Measurements from ENCODE around the gene UBAP1L. TPM values are rescaled to one million over a fixed set of nuclear protein-coding genes. Genes with fewer than 3 reads are reported as not detected.

The UBAP1L gene
- total RNA-seq, 4 donors from 2014 or later, result 2.0 to 8.2 (median 4.4) TPM

GRCh38 chr15:65115542-65115941, 542 bp upstream of the UBAP1L start:
- WGBS, 2 donors (ENCODE audit: low coverage in 1 of 2), result 73 to 76% methylated on average over 5 of the region's 5 CpGs
- TF ChIP-seq POLR2AphosphoS5 (IDR thresholded peaks at IDR 0.05), result no peak
- Histone ChIP-seq H3K9me3 (no peaks in the 10 kb centered on the region), H3K27me3 (no peaks in the 10 kb centered on the region), H3K4me1 (no peaks in the 10 kb centered on the region), H3K36me3 (peaks cover 0 to 37% (median 13%) of the 10 kb centered on the region in 4 donors), H3K4me3 (no peak overlapping the region), H3K27ac (no peak overlapping the region)
- no peak for DNase-seq
- intact Hi-C loops (cut with DNase I; ENCODE audit: low total_unique reads), result no loop called here
- in situ Hi-C loops (cut with MboI; ENCODE audit: low pct_ligation_motif_present in 1 of 4, low pct_unique_long_range_greater_than_20kb in 1 of 4, low sequenced_read_pairs in 3 of 4), result no loop called here

DNA sequence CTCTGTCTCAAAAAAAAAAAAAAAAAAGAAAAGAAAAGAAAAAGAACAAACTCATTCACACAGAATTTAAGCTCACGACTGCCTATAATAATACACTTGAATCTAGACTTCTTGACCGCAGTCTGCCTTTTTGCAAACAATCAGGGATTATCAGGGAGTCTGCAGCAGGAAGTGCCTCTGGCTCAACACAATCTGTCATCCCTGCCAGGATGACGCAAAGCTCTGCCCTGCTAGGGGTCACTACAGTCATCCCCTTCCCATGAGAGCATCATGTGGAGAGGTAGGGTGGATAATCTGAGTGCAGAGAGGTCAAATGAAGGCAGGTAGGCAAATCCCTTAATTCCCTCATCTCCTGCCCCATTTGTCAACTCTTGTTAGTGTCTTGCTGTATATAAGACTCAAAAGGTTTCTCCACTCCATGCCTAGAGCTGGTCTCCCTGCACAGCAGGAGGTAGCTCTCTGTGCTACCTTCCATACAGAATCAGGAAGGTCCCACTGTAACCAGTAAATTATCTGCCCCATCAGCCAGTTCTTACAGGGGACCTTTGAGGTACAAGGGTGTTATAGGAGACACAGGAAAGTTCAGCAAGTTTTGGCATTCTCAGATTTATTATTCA, 4.2 kb downstream of the UBAP1L start:
- no peaks in the 10 kb centered on the region for H3K36me3 ChIP-seq
- TF ChIP-seq EP300 (IDR thresholded peaks at IDR 0.05; ENCODE audit: low read depth), result no peak
- no peak for TF ChIP-seq POLR2A (IDR thresholded peaks at IDR 0.05)
- TF ChIP-seq POLR2AphosphoS5 (IDR thresholded peaks at IDR 0.05), result no peak
- TF ChIP-seq CTCF (IDR thresholded peaks at IDR 0.05), result no peak
- no peak for DNase-seq

DNA sequence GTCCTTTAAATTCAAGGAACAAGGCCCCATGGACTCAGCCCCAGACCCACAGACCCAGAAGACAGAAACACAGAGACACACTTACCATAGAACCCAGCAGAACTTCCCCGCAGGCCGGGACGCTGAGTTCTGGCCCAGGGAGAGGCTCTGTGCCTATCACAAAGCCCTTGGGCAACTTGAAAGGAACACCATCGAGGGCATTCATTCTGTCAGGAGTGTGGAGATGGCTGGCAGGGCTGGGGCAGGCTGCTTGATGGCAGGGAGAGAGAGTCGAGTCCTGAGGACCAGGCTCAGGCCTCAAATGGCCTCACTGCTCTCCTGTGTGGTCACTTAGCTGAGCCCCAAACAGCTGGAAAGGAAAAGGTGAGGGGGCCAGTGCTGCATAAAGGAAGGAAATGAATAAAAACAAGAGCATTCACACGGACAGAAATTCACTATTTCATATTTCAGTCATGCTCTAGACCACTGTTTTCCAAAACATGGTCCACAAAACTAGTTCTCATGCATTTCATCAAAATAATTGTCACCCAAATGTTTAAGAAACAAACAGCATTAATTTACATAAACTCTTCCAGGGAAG, 8.9 kb downstream of the UBAP1L start:
- H3K36me3 ChIP-seq, result no peaks in the 10 kb centered on the region
- TF ChIP-seq CTCF (IDR thresholded peaks at IDR 0.05) (no peak), EP300 (IDR thresholded peaks at IDR 0.05; ENCODE audit: low read depth) (no peak), POLR2AphosphoS5 (IDR thresholded peaks at IDR 0.05) (no peak), POLR2A (IDR thresholded peaks at IDR 0.05) (no peak)
- H3K9me3 ChIP-seq, result no peaks in the 10 kb centered on the region
- no peaks in the 10 kb centered on the region for H3K27me3 ChIP-seq
- no peak overlapping the region for H3K27ac ChIP-seq
- H3K4me1 ChIP-seq, result peaks cover 0 to 4% (median 4%) of the 10 kb centered on the region in 4 donors
- DNase-seq, result no peak
- WGBS, 2 donors (ENCODE audit: low coverage in 1 of 2), result 70 to 84% methylated on average over 1 to 6 of the region's 6 CpGs
- in situ Hi-C loops (cut with MboI; ENCODE audit: low pct_ligation_motif_present in 1 of 4, low pct_unique_long_range_greater_than_20kb in 1 of 4, low sequenced_read_pairs in 3 of 4), result no loop called here
- intact Hi-C loops (cut with DNase I; ENCODE audit: low total_unique reads), result no loop called here
- no peak overlapping the region for H3K4me3 ChIP-seq

More for the DNA sequence above, 4.2 kb downstream of the UBAP1L start:
- H3K4me1 ChIP-seq, result no peaks in the 10 kb centered on the region
- 80 to 81% methylated on average over 2 to 3 of the region's 3 CpGs for WGBS, 2 donors (ENCODE audit: low coverage in 1 of 2)
- no peaks in the 10 kb centered on the region for H3K27me3 ChIP-seq
- H3K27ac ChIP-seq, result no peak overlapping the region
- in situ Hi-C loops (cut with MboI; ENCODE audit: low pct_ligation_motif_present in 1 of 4, low pct_unique_long_range_greater_than_20kb in 1 of 4, low sequenced_read_pairs in 3 of 4), result no loop called here
- H3K4me3 ChIP-seq, result no peak overlapping the region
- H3K9me3 ChIP-seq, result no peaks in the 10 kb centered on the region
- intact Hi-C loops (cut with DNase I; ENCODE audit: low total_unique reads), result no loop called here

DNA sequence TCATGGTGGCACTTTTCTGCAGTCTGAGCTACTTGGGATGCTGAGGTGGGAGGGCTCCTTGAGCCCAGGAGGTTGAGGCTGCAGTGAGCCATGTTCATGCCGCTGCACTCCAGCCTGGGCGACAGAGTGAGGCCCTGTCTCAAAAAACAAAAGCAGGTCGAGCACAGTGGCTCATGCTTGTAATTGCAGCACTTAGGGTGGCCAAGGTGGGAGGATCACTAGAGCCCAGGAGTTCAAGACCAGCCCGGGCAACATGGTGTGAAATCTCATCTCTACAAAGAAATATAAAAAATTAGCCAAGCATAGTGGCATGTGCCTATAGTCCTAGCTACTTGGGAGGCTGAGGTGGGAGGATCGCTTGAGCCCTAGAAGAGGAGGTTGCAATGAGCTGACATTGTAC, 10.0 kb downstream of the UBAP1L start:
- in situ Hi-C loops (cut with MboI; ENCODE audit: low pct_ligation_motif_present in 1 of 4, low pct_unique_long_range_greater_than_20kb in 1 of 4, low sequenced_read_pairs in 3 of 4) (no loop called here), intact Hi-C loops (cut with DNase I; ENCODE audit: low total_unique reads) (no loop called here)
- no peak for TF ChIP-seq POLR2A (IDR thresholded peaks at IDR 0.05)
- TF ChIP-seq EP300 (IDR thresholded peaks at IDR 0.05; ENCODE audit: low read depth), result no peak
- no peak for TF ChIP-seq POLR2AphosphoS5 (IDR thresholded peaks at IDR 0.05)
- TF ChIP-seq CTCF (IDR thresholded peaks at IDR 0.05), result no peak
- no peak overlapping the region for H3K4me3 ChIP-seq
- DNase-seq, result no peak
- peaks cover 0 to 11% (median 10%) of the 10 kb centered on the region in 4 donors for H3K4me1 ChIP-seq
- no peaks in the 10 kb centered on the region for H3K36me3 ChIP-seq
- H3K27ac ChIP-seq, result no peak overlapping the region
- H3K9me3 ChIP-seq, result no peaks in the 10 kb centered on the region
- H3K27me3 ChIP-seq, result no peaks in the 10 kb centered on the region
- 92 to 97% methylated on average over 4 to 5 of the region's 5 CpGs for WGBS, 2 donors (ENCODE audit: low coverage in 1 of 2)
